ENCODE measurements around the gene CACNA1C. TPM values are rescaled to one million over a fixed set of nuclear protein-coding genes. Genes with fewer than 3 reads are reported as not detected.

The CACNA1C gene
- total and polyA plus RNA-seq, 2 donors (not counting 1 experiment from before 2014, with no cell fraction given) = 0.01 to 0.02 TPM

GRCh38 chr12:2622460-2622859 lies 569.7 kb downstream of the CACNA1C start:
- intact Hi-C loops (cut with micrococcal nuclease) = no loop called here
- ChIA-PET POLR2A (no interaction called here), CTCF (no interaction called here)
- Histone ChIP-seq H3K27me3 (replicated peaks in 1 of 4; ENCODE audit: control extremely low read depth in 1 of 4, control insufficient read depth in 3 of 4, insufficient read depth in 4 of 4, low read length in 3 of 4) (peaks cover 0 to 10% (median 0%) of the 10 kb centered on the region in 4 experiments), H2AFZ (ENCODE audit: insufficient read depth, low read depth, low read length, poor library complexity, severe bottlenecking) (no peak overlapping the region), H3K27ac (ENCODE audit: low read length in 2 of 2) (no peak overlapping the region), H3K79me2 (ENCODE audit: control insufficient read depth, insufficient read depth, low read length) (no peaks in the 10 kb centered on the region), H4K20me1 (ENCODE audit: control insufficient read depth, insufficient read depth, low read length, poor library complexity, severe bottlenecking) (no peaks in the 10 kb centered on the region), H3K4me1 (ENCODE audit: control insufficient read depth in 2 of 2, insufficient read depth in 2 of 2, low read length in 2 of 2) (no peaks in the 10 kb centered on the region), H3K9me3 (ENCODE audit: control extremely low read depth in 1 of 3, control insufficient read depth in 2 of 3, insufficient read depth in 1 of 3, low read length in 2 of 3) (no peaks in the 10 kb centered on the region), H3K4me3 (ENCODE audit: control extremely low read depth in 1 of 5, extremely low read depth in 1 of 5, insufficient read depth in 1 of 5, low read depth in 2 of 5, low read length in 4 of 5) (no peak overlapping the region), H3K4me2 (replicated peaks; ENCODE audit: low read depth, low read length, poor library complexity, severe bottlenecking) (no peak overlapping the region), H3K9ac (ENCODE audit: low read length) (no peak overlapping the region), H3K36me3 (replicated peaks in 1 of 2; ENCODE audit: control extremely low read depth in 1 of 2, control insufficient read depth in 1 of 2, extremely low read depth in 1 of 2, insufficient read depth in 2 of 2, low read length in 1 of 2) (no peaks in the 10 kb centered on the region)
- Mint-ChIP-seq H3K27me3 (peaks cover 41% of the 10 kb centered on the region), H3K27ac (no peak overlapping the region), H3K9me3 (ENCODE audit: insufficient read depth) (no peaks in the 10 kb centered on the region), H3K4me3 (no peak overlapping the region), H3K4me1 (peaks cover 1% of the 10 kb centered on the region)
- WGBS (ENCODE audit: insufficient coverage) = 82% methylated on average over 6 of the region's 6 CpGs
- no peak for TF ChIP-seq CTCF (IDR thresholded peaks at IDR 0.05)
- no peak for TF ChIP-seq EZH2 (IDR thresholded peaks at IDR 0.05; ENCODE audit: borderline replicate concordance, insufficient read depth, low read depth, low read length, poor library complexity, severe bottlenecking)
- DNase-seq = no peak
- no peak for ATAC-seq (ENCODE audit: low read depth)

- POLR2A ChIA-PET = no interaction called here
- CTCF ChIA-PET = no interaction called here
These were observed 570.7 kb downstream of the CACNA1C start for GRCh38 chr12:2623472-2623871.

More at GRCh38 chr12:2623472-2623871, 570.7 kb downstream of the CACNA1C start:
- H3K9me3 Mint-ChIP-seq (ENCODE audit: insufficient read depth) = no peaks in the 10 kb centered on the region
- no peak overlapping the region for H2AFZ ChIP-seq (ENCODE audit: insufficient read depth, low read depth, low read length, poor library complexity, severe bottlenecking)
- H3K4me1 ChIP-seq (ENCODE audit: control insufficient read depth in 2 of 2, insufficient read depth in 2 of 2, low read length in 2 of 2) = no peaks in the 10 kb centered on the region
- peaks cover 4% of the 10 kb centered on the region for H3K4me1 Mint-ChIP-seq
- no peak overlapping the region for H3K27ac Mint-ChIP-seq
- H4K20me1 ChIP-seq (ENCODE audit: control insufficient read depth, insufficient read depth, low read length, poor library complexity, severe bottlenecking) = no peaks in the 10 kb centered on the region
- no peak overlapping the region for H3K4me2 ChIP-seq (replicated peaks; ENCODE audit: low read depth, low read length, poor library complexity, severe bottlenecking)
- no peak overlapping the region for H3K27ac ChIP-seq (ENCODE audit: low read length in 2 of 2)
- H3K4me3 ChIP-seq (ENCODE audit: control extremely low read depth in 1 of 5, extremely low read depth in 1 of 5, insufficient read depth in 1 of 5, low read depth in 2 of 5, low read length in 4 of 5) = no peak overlapping the region
- 88% methylated on average over 5 of the region's 5 CpGs for WGBS (ENCODE audit: insufficient coverage)
- TF ChIP-seq CTCF (IDR thresholded peaks at IDR 0.05) = no peak
- no peak for TF ChIP-seq EZH2 (IDR thresholded peaks at IDR 0.05; ENCODE audit: borderline replicate concordance, insufficient read depth, low read depth, low read length, poor library complexity, severe bottlenecking)
- no peaks in the 10 kb centered on the region for H3K36me3 ChIP-seq (replicated peaks in 1 of 2; ENCODE audit: control extremely low read depth in 1 of 2, control insufficient read depth in 1 of 2, extremely low read depth in 1 of 2, insufficient read depth in 2 of 2, low read length in 1 of 2)
- ATAC-seq (ENCODE audit: low read depth) (no peak), DNase-seq (no peak)
- H3K9ac ChIP-seq (ENCODE audit: low read length) = no peak overlapping the region
- H3K27me3 Mint-ChIP-seq = peaks cover 48% of the 10 kb centered on the region
- no peak overlapping the region for H3K4me3 Mint-ChIP-seq
- intact Hi-C loops (cut with micrococcal nuclease) = no loop called here
- no peaks in the 10 kb centered on the region for H3K79me2 ChIP-seq (ENCODE audit: control insufficient read depth, insufficient read depth, low read length)
- peaks cover 0 to 13% (median 0%) of the 10 kb centered on the region in 4 experiments for H3K27me3 ChIP-seq (replicated peaks in 1 of 4; ENCODE audit: control extremely low read depth in 1 of 4, control insufficient read depth in 3 of 4, insufficient read depth in 4 of 4, low read length in 3 of 4)
- no peaks in the 10 kb centered on the region for H3K9me3 ChIP-seq (ENCODE audit: control extremely low read depth in 1 of 3, control insufficient read depth in 2 of 3, insufficient read depth in 1 of 3, low read length in 2 of 3)

All from B cell (primary cell).